HepG2 (cell line): ENCODE data around the gene TET2. TPM values are rescaled to one million over a fixed set of nuclear protein-coding genes. Genes with fewer than 3 reads are reported as not detected.

Experiments
- ATAC-seq: fragments of 200-7000 bp; cut with Tn5 transposase; 3 replicates; pipeline ENCODE4 v1.9.1; 2020; ENCODE audit warnings: mild to moderate bottlenecking, moderate library complexity
- BruUV-seq: library from RNA; stranded (reverse); fragments of 400-500 nt; replicated peaks from 2 replicates; lab custom pipeline; 2021; lab: Mats Ljungman, UMichigan
- CTCF ChIA-PET: fragments of 300-600 bp; formaldehyde crosslinking; extraction: SDS; loops from one replicate; lab custom pipeline; 2021; ENCODE audit warnings: low total read pairs, inconsistent platforms, low intra/inter-chr PET ratio; lab: Yijun Ruan, JAX
- POLR2A ChIA-PET: fragments of 350-600 bp; sonication (Branson Sonifier 250); formaldehyde crosslinking; loops from one replicate; lab custom pipeline; 2020; ENCODE audit warnings: antibody characterized with exemption, inconsistent platforms; lab: Yijun Ruan, JAX
- DNase-seq: peaks from one replicate; pipeline ENCODE4 v3.0.0-alpha.2; 2015; ENCODE audit warnings: low spot score
- FAIRE-seq: peaks from 3 replicates; lab custom pipeline; 2011; peaks lifted over from hg19 to GRCh38; lab: Jason Lieb, UNC
- H2AFZ ChIP-seq: one replicate; pipeline ENCODE4 v1.6.1; 2011; ENCODE audit warnings: low read length, inconsistent platforms
- H3K27ac ChIP-seq: fragments of 300-600 bp; 3 replicates; pipeline ENCODE4 v1.8.0; 2011; ENCODE audit warnings: mixed run types, mild to moderate bottlenecking, mixed read lengths, low read length, inconsistent platforms; ENCODE audit not compliant: insufficient read depth; ENCODE audit errors: extremely low read length
- H3K27me3 ChIP-seq, 2 experiments: fragments of 200-600 bp in 1 of 2; 2 replicates in 1 of 2; 3 replicates in 1 of 2; pipeline versions ENCODE4 v1.6.0 to v1.8.0; 2011; ENCODE audit warnings: low read length in 2 of 2, mild to moderate bottlenecking in 2 of 2, moderate library complexity in 2 of 2, inconsistent platforms in 1 of 2; ENCODE audit not compliant: insufficient read depth in 2 of 2, control insufficient read depth in 1 of 2
- H3K36me3 ChIP-seq, 2 experiments: fragments of 200-600 bp in 1 of 2; replicated peaks in 1 of 2; 2 replicates in 1 of 2; 3 replicates in 1 of 2; pipeline versions ENCODE4 v1.5.1 to v1.8.0; 2011; ENCODE audit warnings: low read length in 2 of 2, inconsistent platforms in 1 of 2; ENCODE audit not compliant: insufficient read depth in 2 of 2, control insufficient read depth in 1 of 2
- H3K4me1 ChIP-seq: 2 replicates; pipeline ENCODE4 v1.5.1; 2012; ENCODE audit warnings: low read length, inconsistent platforms; ENCODE audit not compliant: insufficient read depth
- H3K4me2 ChIP-seq: 2 replicates; pipeline ENCODE4 v1.6.0; 2011; ENCODE audit warnings: low read depth, low read length, inconsistent platforms
- H3K4me3 ChIP-seq, 3 experiments: fragments of 200-600 bp in 1 of 3; sonication (generic), shearing (Covaris generic) in 1 of 3; replicated peaks in 1 of 3; 2 replicates each; pipeline ENCODE4 v1.5.1; 2011 to 2016; ENCODE audit warnings: low read length in 3 of 3, inconsistent platforms in 2 of 3, low read depth in 2 of 3, mild to moderate bottlenecking in 2 of 3, control low read depth in 1 of 3, mixed read lengths in 1 of 3; ENCODE audit not compliant: insufficient read depth in 1 of 3
- H3K79me2 ChIP-seq: one replicate; pipeline ENCODE4 v1.6.1; 2011; ENCODE audit warnings: low read length, inconsistent platforms; ENCODE audit not compliant: insufficient read depth
- H3K9ac ChIP-seq: 2 replicates; pipeline ENCODE4 v1.6.0; 2011; ENCODE audit warnings: mild to moderate bottlenecking, low read depth, low read length, inconsistent platforms; ENCODE audit not compliant: insufficient read depth
- H3K9me3 ChIP-seq: 2 replicates; pipeline ENCODE4 v1.5.1; 2012; ENCODE audit warnings: mild to moderate bottlenecking, low read length
- H4K20me1 ChIP-seq: 2 replicates; pipeline ENCODE4 v1.6.0; 2011; ENCODE audit warnings: inconsistent platforms, mild to moderate bottlenecking, low read length, moderate library complexity; ENCODE audit not compliant: insufficient read depth
- ATF4 ChIP-seq, 2 experiments: fragments of 450-650 bp in 1 of 2; sonication (generic) in 1 of 2; formaldehyde crosslinking; IDR thresholded peaks; 2 replicates each; pipeline versions ENCODE4 v1.5.0 to v1.8.0; 2020 to 2022; ENCODE audit warnings: mild to moderate bottlenecking in 1 of 2, missing genetic modification reagents in 1 of 2
- CEBPB ChIP-seq: IDR thresholded peaks from 2 replicates; pipeline ENCODE4 v1.6.1; 2011; ENCODE audit warnings: low read depth, low read length, improper control_type of control experiment, borderline replicate concordance
- SP140L ChIP-seq: sonication (generic); formaldehyde crosslinking; IDR thresholded peaks from 2 replicates; pipeline ENCODE4 v1.4.0; 2020; ENCODE audit warnings: missing genetic modification reagents, borderline replicate concordance
- U2AF1 ChIP-seq: fragments of 200-400 bp; formaldehyde crosslinking; optimal IDR thresholded peaks from 2 replicates; pipeline ENCODE3; 2017; ENCODE audit warnings: mild to moderate bottlenecking, low read depth, low read length
- ZBTB10 ChIP-seq: sonication (generic); formaldehyde crosslinking; IDR thresholded peaks from 2 replicates; pipeline ENCODE4 v1.4.0; 2020; ENCODE audit warnings: missing genetic modification reagents, borderline replicate concordance
- ZBTB2 ChIP-seq: sonication (generic); formaldehyde crosslinking; IDR thresholded peaks from 2 replicates; pipeline ENCODE4 v1.8.0; 2022; ENCODE audit warnings: low read depth, missing genetic modification reagents
- ZBTB4 ChIP-seq: sonication (generic); formaldehyde crosslinking; IDR thresholded peaks from 2 replicates; pipeline ENCODE4 v1.4.0; 2020; ENCODE audit warnings: missing genetic modification reagents, mild to moderate bottlenecking, borderline replicate concordance
- ZNF224 ChIP-seq: sonication (generic); formaldehyde crosslinking; IDR thresholded peaks from 2 replicates; pipeline ENCODE4 v1.5.0; 2020; ENCODE audit warnings: mild to moderate bottlenecking, missing genetic modification reagents
- ZNF460 ChIP-seq: sonication (generic); formaldehyde crosslinking; IDR thresholded peaks from 2 replicates; pipeline ENCODE4 v1.5.1; 2020; ENCODE audit warnings: missing genetic modification reagents, mild to moderate bottlenecking, borderline replicate concordance
- in situ Hi-C: cut with HindIII; loops from 2 replicates; pipeline ENCODE4 v1.10.0; 2017; ENCODE audit warnings: low pct_unique_long_range_greater_than_20kb; ENCODE audit not compliant: extremely low pct_ligation_motif_present
- intact Hi-C: fragments of 100-400 bp; cut with micrococcal nuclease; formaldehyde crosslinking; loops from one replicate; pipeline ENCODE4 v1.10.0; 2022; ENCODE audit not compliant: unreplicated experiment
- polyA plus RNA-seq, 8 experiments: library from polyadenylated mRNA; depleted of rRNA in 3 of 8; stranded (reverse) in 7 of 8; unstranded in 1 of 8; fragments of >200 nt; fragmentation: Illumina TruSeq in 4 of 8; extraction: Trizol in 4 of 8; gene quantifications; 2 replicates each; pipeline versions ENCODE4 v1.2.1 to v1.2.3, GENCODE V29; 2011 to 2016; ENCODE audit warnings: low read depth in 4 of 8, missing spikeins in 1 of 8, mixed read lengths in 1 of 8; ENCODE audit not compliant: insufficient read depth in 1 of 8
- total RNA-seq, 5 experiments: library from RNA; depleted of rRNA; stranded (reverse); fragments of >200 nt; fragmentation: Illumina TruSeq; extraction: Trizol; gene quantifications; 2 replicates each; pipeline ENCODE4 v1.2.3, GENCODE V29; 2016; ENCODE audit warnings: low read depth in 1 of 5

TET2 gene
- total and polyA plus RNA-seq, 2 of the 13 experiments (the other 11 are each of a cell fraction or from before 2014, with no cell fraction given) = 4.7 to 4.8 TPM

- TF ChIP-seq SP140L (no peak), CEBPB (peak; percentile 54; the same call in 1 of the 2 replicates), ATF4 (CRISPR knock-in tag; IDR thresholded peaks at IDR 0.05) (no peak), ZNF460 (CRISPR knock-in tag) (no peak)
- ATAC-seq (no peak), DNase-seq (no peak), FAIRE-seq (no peak)
- no peaks in the 10 kb centered on the region for H3K4me1 ChIP-seq
- no peaks in the 10 kb centered on the region; the same call in 1 of the 2 replicates for H3K9me3 ChIP-seq
- no peaks in the 10 kb centered on the region for H3K36me3 ChIP-seq
- ChIA-PET CTCF (no interaction called here), POLR2A (no interaction called here)
- no peaks in the 10 kb centered on the region for H4K20me1 ChIP-seq
- no TSS peak for BruUV-seq
- in situ Hi-C loops = no loop called here
- H3K4me3 ChIP-seq = no peak overlapping the region
- H3K27me3 ChIP-seq = no peaks in the 10 kb centered on the region
- H3K9ac ChIP-seq = no peak overlapping the region
- H3K4me2 ChIP-seq = no peak overlapping the region
- no peak overlapping the region for H2AFZ ChIP-seq
- no peak overlapping the region for H3K27ac ChIP-seq
- intact Hi-C loops = no loop called here
- H3K79me2 ChIP-seq = no peaks in the 10 kb centered on the region
Measured at GRCh38 chr4:105102016-105102415, 44.7 kb upstream of the TET2 start.

GRCh38 chr4:105106426-105106825 is 40.2 kb upstream of the TET2 start:
- H3K4me2 ChIP-seq = no peak overlapping the region
- FAIRE-seq = no peak
- BruUV-seq = no TSS peak

More at GRCh38 chr4:105106426-105106825, 40.2 kb upstream of the TET2 start:
- intact Hi-C loops = no loop called here
- H3K4me1 ChIP-seq = no peaks in the 10 kb centered on the region
- ATAC-seq (no peak), DNase-seq (no peak)
- H3K9ac ChIP-seq = no peak overlapping the region
- H2AFZ ChIP-seq = no peak overlapping the region
- ChIA-PET POLR2A (no interaction called here), CTCF (no interaction called here)
- H3K36me3 ChIP-seq = no peaks in the 10 kb centered on the region
- no peak overlapping the region for H3K27ac ChIP-seq
- H4K20me1 ChIP-seq = no peaks in the 10 kb centered on the region
- no peaks in the 10 kb centered on the region for H3K79me2 ChIP-seq
- TF ChIP-seq ZBTB4 (CRISPR knock-in tag) = no peak
- TF ChIP-seq U2AF1 = no peak
- no peak for TF ChIP-seq ZBTB10 (CRISPR knock-in tag)
- TF ChIP-seq ZNF224 = no peak
- no peak for TF ChIP-seq ZBTB2 (CRISPR knock-in tag)
- H3K9me3 ChIP-seq = no peaks in the 10 kb centered on the region
- no peak overlapping the region for H3K4me3 ChIP-seq
- no peaks in the 10 kb centered on the region for H3K27me3 ChIP-seq
- in situ Hi-C loops = no loop called here
